Body of pancreas (tissue), 4 donors: ENCODE results near the gene CDC42EP1. TPM values are rescaled to one million over a fixed set of nuclear protein-coding genes. Genes with fewer than 3 reads are reported as not detected.

ENCODE experiments used
- ATAC-seq: fragments of 150-250 bp; one replicate; pipeline ENCODE4 v1.9.1; 2016
- DNase-seq, 4 donors: peaks; one replicate each; pipeline ENCODE4 v3.0.0-alpha.2; 2019
- H3K27ac ChIP-seq, 4 donors: fragments of 200-600 bp; sonication (generic); 1 replicate in 3 of 4; 2 replicates in 1 of 4; pipeline versions ENCODE4 v1.5.1 to v1.6.1; 2016 to 2019; ENCODE audit warnings: mild to moderate bottlenecking in 1 of 4, mixed read lengths in 1 of 4, moderate library complexity in 1 of 4
- H3K27me3 ChIP-seq, 2 donors: fragments of 200-600 bp; sonication (generic); one replicate each; pipeline ENCODE4 v1.6.0; 2016; ENCODE audit warnings: mild to moderate bottlenecking in 1 of 2
- H3K36me3 ChIP-seq, 2 donors: fragments of 200-600 bp; sonication (generic); replicated peaks in 1 of 2; 2 replicates each; pipeline ENCODE4 v1.5.1; 2016; ENCODE audit warnings: low read depth in 2 of 2; ENCODE audit not compliant: insufficient read depth in 1 of 2
- H3K4me1 ChIP-seq: fragments of 200-600 bp; sonication (generic); one replicate; pipeline ENCODE4 v1.6.0; 2016
- H3K4me3 ChIP-seq, 2 donors: fragments of 200-600 bp; sonication (generic); 1 replicate in 1 of 2; 2 replicates in 1 of 2; pipeline ENCODE4 v1.5.1; 2016 to 2019
- H3K9me3 ChIP-seq, 3 donors: fragments of 200-600 bp; sonication (generic); 1 replicate in 2 of 3; 2 replicates in 1 of 3; pipeline ENCODE4 v1.5.1; 2016
- POLR2A ChIP-seq, 3 donors: fragments of 450-650 bp; IDR thresholded peaks; one replicate each; pipeline ENCODE4 v1.6.1; 2016; ENCODE audit warnings: antibody characterized with exemption in 3 of 3, mild to moderate bottlenecking in 2 of 3
- WGBS, 2 donors: methylation state at CpG; one replicate each; pipeline ENCODE4 v1.1.5; 2017; 5-methylcytosine and 5-hydroxymethylcytosine counted together
- intact Hi-C: fragments of 100-400 bp; cut with DNase I; formaldehyde crosslinking; loops from one replicate; pipeline ENCODE4 v1.15.1; 2023
- total RNA-seq, 2 donors: library from RNA; depleted of rRNA; stranded (reverse); fragments of >200 nt; gene quantifications; one replicate each; pipeline ENCODE4 v1.1.0, GENCODE V29; 2016
- TF ChIP-seq, protein P1 (sequence below), 7 experiments: fragments of 450-650 bp in 4 of 7; fragments of 200-600 bp in 3 of 7; sonication (generic) in 3 of 7; IDR thresholded peaks; one replicate each; pipeline ENCODE4 v1.5.1; 2016 to 2019; ENCODE audit warnings: antibody characterized with exemption in 7 of 7

CDC42EP1 gene
- total RNA-seq, 2 donors from 2014 or later, result 73.2 to 84.7 TPM

- intact Hi-C loops, result no loop called here
- peaks cover 77% of the 10 kb centered on the region for H3K4me1 ChIP-seq
- 90 to 92% methylated on average over 9 of the region's 9 CpGs for WGBS, 2 donors
- H3K27ac ChIP-seq, result peak overlapping the region in 1 of 4 donors; percentile 2
- TF ChIP-seq, protein P1, sequence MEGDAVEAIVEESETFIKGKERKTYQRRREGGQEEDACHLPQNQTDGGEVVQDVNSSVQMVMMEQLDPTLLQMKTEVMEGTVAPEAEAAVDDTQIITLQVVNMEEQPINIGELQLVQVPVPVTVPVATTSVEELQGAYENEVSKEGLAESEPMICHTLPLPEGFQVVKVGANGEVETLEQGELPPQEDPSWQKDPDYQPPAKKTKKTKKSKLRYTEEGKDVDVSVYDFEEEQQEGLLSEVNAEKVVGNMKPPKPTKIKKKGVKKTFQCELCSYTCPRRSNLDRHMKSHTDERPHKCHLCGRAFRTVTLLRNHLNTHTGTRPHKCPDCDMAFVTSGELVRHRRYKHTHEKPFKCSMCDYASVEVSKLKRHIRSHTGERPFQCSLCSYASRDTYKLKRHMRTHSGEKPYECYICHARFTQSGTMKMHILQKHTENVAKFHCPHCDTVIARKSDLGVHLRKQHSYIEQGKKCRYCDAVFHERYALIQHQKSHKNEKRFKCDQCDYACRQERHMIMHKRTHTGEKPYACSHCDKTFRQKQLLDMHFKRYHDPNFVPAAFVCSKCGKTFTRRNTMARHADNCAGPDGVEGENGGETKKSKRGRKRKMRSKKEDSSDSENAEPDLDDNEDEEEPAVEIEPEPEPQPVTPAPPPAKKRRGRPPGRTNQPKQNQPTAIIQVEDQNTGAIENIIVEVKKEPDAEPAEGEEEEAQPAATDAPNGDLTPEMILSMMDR (IDR thresholded peaks at IDR 0.05), result no peak
- no peak overlapping the region for H3K4me3 ChIP-seq
- no peak for DNase-seq
- H3K36me3 ChIP-seq, result no peaks in the 10 kb centered on the region
- no peaks in the 10 kb centered on the region for H3K27me3 ChIP-seq
- H3K9me3 ChIP-seq, result no peaks in the 10 kb centered on the region
- ATAC-seq, result no peak
Observed at GRCh38 chr22:37553725-37554124, 6.6 kb upstream of the CDC42EP1 start.

DNA sequence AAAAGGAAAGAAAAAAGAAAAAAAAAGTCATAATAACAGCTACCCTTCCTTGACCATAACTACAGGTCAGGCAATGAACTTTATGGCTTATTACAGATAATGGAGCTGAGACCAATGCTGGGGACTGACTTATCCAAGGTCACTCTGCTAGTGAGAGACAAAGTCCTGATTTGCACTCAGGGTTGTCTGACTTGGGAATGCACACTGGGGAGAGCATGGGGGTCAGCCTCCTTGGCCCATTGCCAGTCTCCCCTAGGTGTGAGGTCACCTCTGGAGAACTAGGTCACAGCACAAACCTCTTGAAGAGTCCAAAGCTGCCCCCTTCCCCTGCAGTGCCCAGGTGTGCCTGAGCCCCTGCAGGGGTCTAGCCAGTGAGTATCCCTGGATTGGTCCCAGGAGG is 5.3 kb upstream of the CDC42EP1 start:
- no peaks in the 10 kb centered on the region for H3K27me3 ChIP-seq
- H3K27ac ChIP-seq, result peak overlapping the region in 1 of 4 donors; percentile 14
- H3K4me3 ChIP-seq, result no peak overlapping the region
- TF ChIP-seq, protein P1 (IDR thresholded peaks at IDR 0.05), result no peak
- TF ChIP-seq POLR2A (IDR thresholded peaks at IDR 0.05), result no peak
- intact Hi-C loops, result no loop called here
- DNase-seq (no peak), ATAC-seq (no peak)
- no peaks in the 10 kb centered on the region for H3K36me3 ChIP-seq
- peaks cover 76% of the 10 kb centered on the region for H3K4me1 ChIP-seq
- H3K9me3 ChIP-seq, result no peaks in the 10 kb centered on the region

DNA sequence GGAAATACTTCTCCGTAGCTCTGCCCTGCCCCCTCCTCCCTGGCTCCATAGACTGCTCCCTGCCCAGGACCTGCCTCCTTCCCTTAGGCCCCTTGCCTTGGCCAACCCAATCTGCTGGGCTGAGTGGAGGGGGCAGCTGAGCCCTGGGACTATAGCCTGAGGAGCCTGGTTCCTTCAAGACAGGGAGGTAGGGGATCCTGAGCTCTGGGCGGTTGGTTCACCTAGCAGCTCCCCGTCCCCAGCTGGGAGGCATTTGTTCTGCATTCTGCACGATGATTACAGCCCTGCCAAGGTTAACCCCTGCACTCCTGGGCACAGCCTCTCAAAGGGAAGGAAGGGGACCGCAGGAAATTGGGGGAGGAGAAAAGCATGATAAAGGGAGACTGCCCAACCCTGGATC is 3.6 kb upstream of the CDC42EP1 start:
- no peak overlapping the region for H3K4me3 ChIP-seq
- peak overlapping the region; percentile 96 to 100 (median 99) for H3K27ac ChIP-seq
- H3K27me3 ChIP-seq, result no peaks in the 10 kb centered on the region
- peaks cover 59% of the 10 kb centered on the region for H3K4me1 ChIP-seq
- WGBS, 2 donors, result 4 to 5% methylated on average over 4 to 5 of the region's 5 CpGs
- intact Hi-C loops, result no loop called here
- TF ChIP-seq POLR2A (IDR thresholded peaks at IDR 0.05), result no peak
- TF ChIP-seq, protein P1 (IDR thresholded peaks at IDR 0.05), result no peak
- ATAC-seq (no peak), DNase-seq (no peak)
- H3K9me3 ChIP-seq, result no peaks in the 10 kb centered on the region
- H3K36me3 ChIP-seq, result no peaks in the 10 kb centered on the region

DNA sequence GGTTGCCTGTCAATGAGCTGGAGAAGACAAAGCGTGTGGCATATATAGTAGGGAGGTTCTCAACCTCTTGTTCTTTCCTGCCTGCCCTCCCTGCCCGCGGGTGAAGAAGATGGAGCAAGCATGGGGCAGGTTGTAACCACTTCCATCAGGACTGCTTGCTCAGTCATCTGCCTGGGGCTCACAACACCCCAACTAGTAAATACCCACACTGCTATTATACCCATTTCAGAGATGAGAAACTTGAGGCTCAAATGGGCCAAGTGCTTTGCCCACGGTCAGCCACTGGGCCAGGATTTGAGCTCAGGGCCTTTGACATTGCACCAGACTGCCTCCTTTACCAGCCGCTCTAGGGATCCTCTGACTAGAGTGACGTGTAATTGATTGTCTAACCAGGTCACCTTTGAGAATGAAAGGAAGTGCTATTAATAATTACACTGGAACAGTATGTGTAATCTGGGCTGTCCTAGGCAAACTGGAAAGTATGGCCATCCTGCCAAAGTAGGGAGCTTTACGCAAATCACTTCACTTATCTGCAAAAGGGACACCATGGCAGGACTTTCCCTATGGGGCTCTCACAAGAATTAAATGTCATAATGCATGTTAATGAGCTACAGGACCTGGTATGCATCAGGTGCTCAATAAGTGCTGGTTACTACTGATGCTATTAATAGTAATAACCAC is 2.8 kb upstream of the CDC42EP1 start:
- Histone ChIP-seq H3K9me3 (no peaks in the 10 kb centered on the region), H3K27me3 (no peaks in the 10 kb centered on the region), H3K4me3 (no peak overlapping the region), H3K27ac (peak overlapping the region; percentile 96 to 100 (median 99)), H3K4me1 (peaks cover 58% of the 10 kb centered on the region), H3K36me3 (no peaks in the 10 kb centered on the region)
- peak; percentile 59 to 82 (median 70) for DNase-seq
- ATAC-seq, result peak; percentile 60
- 28 to 41% methylated on average over 7 of the region's 7 CpGs for WGBS, 2 donors
- TF ChIP-seq POLR2A (IDR thresholded peaks at IDR 0.05), result peak; percentile 10 to 70 (median 55)
- TF ChIP-seq, protein P1 (IDR thresholded peaks at IDR 0.05), result peak in 1 of 7 experiments; percentile 3
- intact Hi-C loops, result no loop called here

- TF ChIP-seq, protein P1 (IDR thresholded peaks at IDR 0.05), result no peak
- no peak for TF ChIP-seq POLR2A (IDR thresholded peaks at IDR 0.05)
- intact Hi-C loops, result no loop called here
- H3K4me1 ChIP-seq, result peaks cover 67% of the 10 kb centered on the region
- 55 to 58% methylated on average over 7 of the region's 7 CpGs for WGBS, 2 donors
- H3K9me3 ChIP-seq, result no peaks in the 10 kb centered on the region
- no peak overlapping the region for H3K4me3 ChIP-seq
- H3K36me3 ChIP-seq, result no peaks in the 10 kb centered on the region
- peak overlapping the region; percentile 96 to 100 (median 99) for H3K27ac ChIP-seq
- no peaks in the 10 kb centered on the region for H3K27me3 ChIP-seq
- no peak for ATAC-seq
- no peak for DNase-seq
Observed at GRCh38 chr22:37558815-37559214, 1.5 kb upstream of the CDC42EP1 start.
